Psoas muscle (tissue), 8 donors: Measurements from ENCODE around the gene RBM17. TPM values are rescaled to one million over a fixed set of nuclear protein-coding genes. Genes with fewer than 3 reads are reported as not detected.

Experiments used
- ATAC-seq, 4 donors: fragments of 200-7000 bp; cut with Tn5 transposase; one replicate each; pipeline ENCODE4 v1.9.1; 2020; ENCODE audit warnings: moderate library complexity in 3 of 4, mild to moderate bottlenecking in 2 of 4
- DNase-seq, 2 donors: peaks; one replicate each; pipeline ENCODE4 v3.0.0-alpha.2; 2020
- H3K27ac ChIP-seq: fragments of 200-600 bp; one replicate; pipeline ENCODE4 v1.8.0; 2022
- H3K27me3 ChIP-seq, 3 donors: fragments of 200-600 bp in 1 of 3; one replicate each; pipeline versions ENCODE4 v1.6.1 to v1.8.0; 2013 to 2022; ENCODE audit warnings: low read length in 2 of 3, mild to moderate bottlenecking in 2 of 3, moderate library complexity in 1 of 3; ENCODE audit not compliant: insufficient read depth in 3 of 3
- H3K36me3 ChIP-seq, 2 donors: fragments of 200-600 bp in 1 of 2; one replicate each; pipeline versions ENCODE4 v1.6.1 to v1.8.0; 2013 to 2022; ENCODE audit warnings: low read depth in 1 of 2, mild to moderate bottlenecking in 1 of 2, moderate library complexity in 1 of 2; ENCODE audit not compliant: insufficient read depth in 1 of 2
- H3K4me1 ChIP-seq: fragments of 200-600 bp; one replicate; pipeline ENCODE4 v1.8.0; 2022
- H3K4me3 ChIP-seq: fragments of 200-600 bp; one replicate; pipeline ENCODE4 v1.8.0; 2022; ENCODE audit warnings: mild to moderate bottlenecking
- H3K9me3 ChIP-seq: fragments of 200-600 bp; one replicate; pipeline ENCODE4 v1.8.0; 2022
- WGBS, 3 donors: extraction: QIAGEN DNeasy Blood & Tissue Kit; methylation state at CpG; one replicate each; pipeline versions ENCODE4 v1.1.6 to v1.1.7; 2013; 5-methylcytosine and 5-hydroxymethylcytosine counted together
- intact Hi-C, 2 donors: fragments of 100-400 bp; cut with DNase I; formaldehyde crosslinking; loops; one replicate each; pipeline versions ENCODE4 v1.11.0 to v1.14.2; 2022
- polyA plus RNA-seq, 3 donors: library from polyadenylated mRNA; stranded (reverse); fragments of 200-250 nt; gene quantifications; one replicate each; pipeline ENCODE4 v1.2.3, GENCODE V29; 2013
- total RNA-seq, 4 donors: library from RNA; stranded (reverse); fragmentation: NEBNext Ultra II Directional in 2 of 4; extraction: Animal tissue kit (Norgen Biotek cat#: 25700) in 2 of 4; gene quantifications; one replicate each; pipeline versions ENCODE4 v1.2.1 to v1.2.4, GENCODE V29; 2021 to 2023
- TF ChIP-seq, protein P1 (sequence below): fragments of 200-600 bp; IDR thresholded peaks from one replicate; pipeline ENCODE4 v1.8.0; 2022; ENCODE audit warnings: antibody characterized with exemption
- donor health status: healthy with polysubstance abuse.
- donor health status: DM: no; HTN: no; CAD: no; lungs with moderate emphysema.
- donor health status: Bipolar disorder and iron deficiency.
- donor health status: healthy.
- donor health status: DM: yes; HTN: yes; CAD: no.
- donor health status: DM: no; HTN: no; CAD: no.
- donor health status: DM: no; HTN: no; CAD: no.
- donor health status: DM: yes; HTN: yes; CAD: no.

RBM17 gene
- total and polyA plus RNA-seq, 7 donors = 74.4 to 157 (median 95.9) TPM

DNA sequence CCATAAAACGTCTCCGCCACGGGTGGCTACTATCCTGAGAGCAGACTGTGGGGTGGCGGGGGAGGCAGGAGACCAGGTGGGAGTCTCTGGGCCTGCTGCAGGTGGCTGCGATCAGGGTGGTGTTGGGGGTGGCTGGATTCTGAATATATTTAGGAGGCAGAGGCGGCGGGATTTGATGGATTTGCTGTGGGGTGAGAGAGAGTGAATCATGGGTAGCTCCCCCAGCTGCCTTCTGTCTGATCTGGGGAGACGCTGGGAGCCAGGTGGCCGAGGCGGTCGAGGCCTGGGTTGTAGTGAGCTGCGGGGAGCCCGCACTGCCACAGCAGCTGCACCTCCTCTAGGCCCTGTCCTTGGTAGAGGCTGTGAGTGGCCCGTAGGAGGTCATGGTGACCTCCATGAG, 65.7 kb downstream of the RBM17 start:
- Histone ChIP-seq H3K27me3 (no peaks in the 10 kb centered on the region), H3K36me3 (peaks cover 0 to 5% of the 10 kb centered on the region in 2 donors), H3K27ac (peak overlapping the region; percentile 36), H3K4me1 (peaks cover 14% of the 10 kb centered on the region), H3K9me3 (no peaks in the 10 kb centered on the region), H3K4me3 (no peak overlapping the region)
- intact Hi-C loops = no loop called here
- ATAC-seq (no peak), DNase-seq (no peak)
- TF ChIP-seq, protein P1, sequence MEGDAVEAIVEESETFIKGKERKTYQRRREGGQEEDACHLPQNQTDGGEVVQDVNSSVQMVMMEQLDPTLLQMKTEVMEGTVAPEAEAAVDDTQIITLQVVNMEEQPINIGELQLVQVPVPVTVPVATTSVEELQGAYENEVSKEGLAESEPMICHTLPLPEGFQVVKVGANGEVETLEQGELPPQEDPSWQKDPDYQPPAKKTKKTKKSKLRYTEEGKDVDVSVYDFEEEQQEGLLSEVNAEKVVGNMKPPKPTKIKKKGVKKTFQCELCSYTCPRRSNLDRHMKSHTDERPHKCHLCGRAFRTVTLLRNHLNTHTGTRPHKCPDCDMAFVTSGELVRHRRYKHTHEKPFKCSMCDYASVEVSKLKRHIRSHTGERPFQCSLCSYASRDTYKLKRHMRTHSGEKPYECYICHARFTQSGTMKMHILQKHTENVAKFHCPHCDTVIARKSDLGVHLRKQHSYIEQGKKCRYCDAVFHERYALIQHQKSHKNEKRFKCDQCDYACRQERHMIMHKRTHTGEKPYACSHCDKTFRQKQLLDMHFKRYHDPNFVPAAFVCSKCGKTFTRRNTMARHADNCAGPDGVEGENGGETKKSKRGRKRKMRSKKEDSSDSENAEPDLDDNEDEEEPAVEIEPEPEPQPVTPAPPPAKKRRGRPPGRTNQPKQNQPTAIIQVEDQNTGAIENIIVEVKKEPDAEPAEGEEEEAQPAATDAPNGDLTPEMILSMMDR = no peak
- WGBS, 3 donors = 78 to 93% (median 84%) methylated on average over 13 to 14 of the region's 14 CpGs

DNA sequence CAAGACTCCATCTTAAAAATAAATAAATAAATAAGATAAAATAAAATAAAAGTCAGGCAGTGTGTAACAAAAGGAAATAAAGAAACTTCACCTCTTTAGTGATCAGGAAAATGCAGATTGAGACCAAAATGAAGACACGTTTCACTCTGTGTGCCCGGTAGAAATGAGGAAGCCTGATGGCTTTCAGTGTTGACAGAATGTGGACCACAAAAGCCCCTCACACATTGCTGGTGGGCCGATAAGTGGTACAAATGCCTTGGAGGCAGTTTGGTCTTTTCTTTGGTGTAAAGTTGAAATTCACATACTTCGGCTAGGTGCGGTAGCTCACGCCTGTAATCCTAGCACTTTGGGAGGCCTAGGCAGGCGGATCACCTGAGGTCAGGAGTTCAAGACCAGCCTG, 69.4 kb downstream of the RBM17 start:
- no peaks in the 10 kb centered on the region for H3K9me3 ChIP-seq
- peak overlapping the region; percentile 36 for H3K27ac ChIP-seq
- H3K4me3 ChIP-seq = no peak overlapping the region
- H3K36me3 ChIP-seq = no peaks in the 10 kb centered on the region
- TF ChIP-seq, protein P1 = no peak
- ATAC-seq (no peak), DNase-seq (no peak)
- 95 to 97% (median 95%) methylated on average over 7 of the region's 7 CpGs for WGBS, 3 donors
- H3K27me3 ChIP-seq = no peaks in the 10 kb centered on the region
- peaks cover 10% of the 10 kb centered on the region for H3K4me1 ChIP-seq
- intact Hi-C loops = no loop called here

DNA sequence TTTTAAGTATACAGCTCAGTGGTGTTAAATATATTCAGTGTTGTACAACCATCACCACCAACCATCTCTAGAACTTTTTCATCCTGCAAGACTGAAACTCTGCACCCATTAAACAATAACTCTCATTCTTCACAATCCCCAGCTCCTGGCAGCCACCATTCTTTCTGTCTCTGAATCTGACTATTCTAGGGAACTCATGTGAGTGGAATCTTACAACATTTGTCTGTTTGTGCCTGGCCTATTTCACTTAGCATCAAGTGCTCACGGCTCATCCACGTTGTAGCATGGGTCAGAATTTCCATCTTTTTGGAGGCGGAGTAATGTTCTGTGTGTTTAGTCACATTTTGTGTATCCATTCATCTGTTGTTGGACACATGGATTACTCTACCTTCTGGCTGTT, 73.1 kb downstream of the RBM17 start:
- WGBS, 3 donors = 61 to 72% (median 66%) methylated on average over 3 of the region's 3 CpGs
- Histone ChIP-seq H3K36me3 (peaks cover 0 to 12% of the 10 kb centered on the region in 2 donors), H3K4me1 (peaks cover 29% of the 10 kb centered on the region), H3K4me3 (no peak overlapping the region), H3K27ac (peak overlapping the region; percentile 92), H3K9me3 (no peaks in the 10 kb centered on the region), H3K27me3 (no peaks in the 10 kb centered on the region)
- intact Hi-C loops = loop anchor here (2.0 to 5.0 kb wide), 2 partner anchors 15 to 40 kb away; partner anchors contain the start of gene PFKFB3 (in 1 of the 2)
- ATAC-seq (no peak), DNase-seq (no peak)
- TF ChIP-seq, protein P1 = no peak

DNA sequence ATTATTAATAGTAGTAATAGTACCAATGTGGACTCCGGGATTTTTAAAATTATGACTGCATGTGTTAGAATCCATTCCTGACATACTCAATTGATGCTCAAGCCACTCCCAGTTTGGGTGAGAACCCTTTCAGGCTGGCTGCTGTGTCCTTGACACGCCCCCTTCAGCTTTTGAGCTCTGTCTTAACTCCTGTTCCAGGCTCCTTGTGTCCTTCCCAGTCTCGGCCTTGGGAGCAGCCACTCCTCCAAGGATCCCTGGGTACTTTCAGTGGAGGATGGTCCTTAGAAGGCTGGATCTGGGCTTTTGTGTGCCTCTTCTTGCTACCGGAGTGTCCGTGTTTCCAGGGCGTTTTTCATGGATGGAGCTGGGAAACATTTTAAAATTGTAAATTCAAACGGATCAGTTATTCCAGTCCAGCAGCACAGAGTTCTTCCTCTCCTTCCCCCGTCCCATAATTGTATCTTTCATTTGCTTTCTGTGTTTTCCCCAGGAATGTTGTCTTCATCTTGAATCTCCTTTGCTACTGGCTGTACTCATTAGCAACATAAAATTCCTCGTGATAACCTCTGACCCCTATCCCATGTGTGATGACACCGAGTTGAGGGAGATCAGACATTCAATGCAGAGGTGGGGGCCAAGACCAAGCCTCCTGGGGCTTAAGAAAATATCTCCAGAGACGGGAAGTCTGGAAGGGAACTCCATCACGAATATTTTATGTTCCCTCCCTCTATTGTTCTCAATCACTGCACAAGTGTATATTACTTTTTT, 73.9 kb downstream of the RBM17 start:
- Histone ChIP-seq H3K36me3 (peaks cover 0 to 18% of the 10 kb centered on the region in 2 donors), H3K9me3 (no peaks in the 10 kb centered on the region), H3K27me3 (no peaks in the 10 kb centered on the region), H3K4me1 (peaks cover 32% of the 10 kb centered on the region), H3K27ac (peak overlapping the region; percentile 92), H3K4me3 (peak overlapping the region; percentile 73)
- 50 to 68% (median 51%) methylated on average over 12 of the region's 12 CpGs for WGBS, 3 donors
- TF ChIP-seq, protein P1 = no peak
- intact Hi-C loops = loop anchor here (2.0 to 5.0 kb wide), 2 partner anchors 16 to 40 kb away; partner anchors contain the start of gene PFKFB3 (in 1 of the 2)
- DNase-seq (no peak), ATAC-seq (no peak)
